Testis (tissue), 5 donors: Measurements from ENCODE around the gene ST8SIA5. TPM values are rescaled to one million over a fixed set of nuclear protein-coding genes. Genes with fewer than 3 reads are reported as not detected.
"Not testable (repeated sequence)": the region's sequence is repeated elsewhere in the genome, so short reads cannot be mapped to it uniquely, and the experiment has no call there.

ENCODE experiments used
- DNase-seq: peaks from one replicate; pipeline ENCODE4 v3.0.0-alpha.2; 2019
- H3K27ac ChIP-seq, 2 donors: fragments of 200-600 bp; sonication (generic); one replicate each; pipeline ENCODE4 v1.5.1; 2019
- H3K27me3 ChIP-seq: fragments of 200-600 bp; sonication (generic); one replicate; pipeline ENCODE4 v1.5.1; 2019
- H3K36me3 ChIP-seq: fragments of 200-600 bp; sonication (generic); one replicate; pipeline ENCODE4 v1.5.1; 2017; ENCODE audit warnings: low read depth; ENCODE audit errors: missing control alignments
- H3K4me1 ChIP-seq: fragments of 200-600 bp; sonication (generic); one replicate; pipeline ENCODE4 v1.5.1; 2019
- H3K4me3 ChIP-seq, 2 donors: fragments of 200-600 bp; sonication (generic); one replicate each; pipeline ENCODE4 v1.5.1; 2017 to 2019
- H3K9me3 ChIP-seq: fragments of 200-600 bp; sonication (generic); one replicate; pipeline ENCODE4 v1.5.1; 2017
- POLR2A ChIP-seq: fragments of 450-650 bp; IDR thresholded peaks from one replicate; pipeline ENCODE4 v1.6.1; 2017; ENCODE audit warnings: antibody characterized with exemption, mild to moderate bottlenecking, moderate library complexity
- WGBS, 2 donors: methylation state at CpG; one replicate each; pipeline ENCODE4 v1.1.5; 2018; 5-methylcytosine and 5-hydroxymethylcytosine counted together
- intact Hi-C: fragments of 100-400 bp; cut with DNase I; formaldehyde crosslinking; loops from one replicate; pipeline ENCODE4 v1.15.1; 2023; ENCODE audit warnings: low total_unique reads
- long read RNA-seq, 2 donors: transcript quantifications; one replicate each; lab custom pipeline, GENCODE V29; 2026
- polyA plus RNA-seq: library from polyadenylated mRNA; stranded (reverse); fragments of 350-450 nt; fragmentation: Illumina TruSeq; extraction: RNeasy Lipid Tissue Mini Kit (QIAGEN cat#74804); gene quantifications from one replicate; pipeline ENCODE4 v1.2.3, GENCODE V29; 2014; ENCODE audit warnings: low read depth, low replicate concordance; ENCODE audit not compliant: insufficient read depth
- total RNA-seq, 2 donors: library from RNA; depleted of rRNA; stranded (reverse); fragments of >200 nt; gene quantifications; one replicate each; pipeline ENCODE4 v1.2.3, GENCODE V29; 2016
- TF ChIP-seq, protein P1 (sequence below), 3 experiments: fragments of 450-650 bp in 2 of 3; fragments of 200-600 bp in 1 of 3; sonication (generic) in 1 of 3; IDR thresholded peaks; one replicate each; pipeline ENCODE4 v1.5.1; 2016 to 2019; ENCODE audit warnings: antibody characterized with exemption in 3 of 3, mild to moderate bottlenecking in 2 of 3, moderate library complexity in 1 of 3

The ST8SIA5 gene, protein sequence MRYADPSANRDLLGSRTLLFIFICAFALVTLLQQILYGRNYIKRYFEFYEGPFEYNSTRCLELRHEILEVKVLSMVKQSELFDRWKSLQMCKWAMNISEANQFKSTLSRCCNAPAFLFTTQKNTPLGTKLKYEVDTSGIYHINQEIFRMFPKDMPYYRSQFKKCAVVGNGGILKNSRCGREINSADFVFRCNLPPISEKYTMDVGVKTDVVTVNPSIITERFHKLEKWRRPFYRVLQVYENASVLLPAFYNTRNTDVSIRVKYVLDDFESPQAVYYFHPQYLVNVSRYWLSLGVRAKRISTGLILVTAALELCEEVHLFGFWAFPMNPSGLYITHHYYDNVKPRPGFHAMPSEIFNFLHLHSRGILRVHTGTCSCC
- total RNA-seq (1 to 10 TPM; 1.3 to 1.6 TPM), polyA plus RNA-seq (2.1 TPM)
- long read RNA-seq, donor 1, full-length matches to known transcripts: 6 of 6 reads
- long read RNA-seq, donor 1, partial matches to known transcripts: 0 of 6 reads
- long read RNA-seq, donor 1, other reads (novel, unspliced or antisense): 0 of 6 reads
- long read RNA-seq, donor 2, partial matches to known transcripts: 0 of 3 reads
- long read RNA-seq, donor 2, other reads (novel, unspliced or antisense): 0 of 3 reads

DNA sequence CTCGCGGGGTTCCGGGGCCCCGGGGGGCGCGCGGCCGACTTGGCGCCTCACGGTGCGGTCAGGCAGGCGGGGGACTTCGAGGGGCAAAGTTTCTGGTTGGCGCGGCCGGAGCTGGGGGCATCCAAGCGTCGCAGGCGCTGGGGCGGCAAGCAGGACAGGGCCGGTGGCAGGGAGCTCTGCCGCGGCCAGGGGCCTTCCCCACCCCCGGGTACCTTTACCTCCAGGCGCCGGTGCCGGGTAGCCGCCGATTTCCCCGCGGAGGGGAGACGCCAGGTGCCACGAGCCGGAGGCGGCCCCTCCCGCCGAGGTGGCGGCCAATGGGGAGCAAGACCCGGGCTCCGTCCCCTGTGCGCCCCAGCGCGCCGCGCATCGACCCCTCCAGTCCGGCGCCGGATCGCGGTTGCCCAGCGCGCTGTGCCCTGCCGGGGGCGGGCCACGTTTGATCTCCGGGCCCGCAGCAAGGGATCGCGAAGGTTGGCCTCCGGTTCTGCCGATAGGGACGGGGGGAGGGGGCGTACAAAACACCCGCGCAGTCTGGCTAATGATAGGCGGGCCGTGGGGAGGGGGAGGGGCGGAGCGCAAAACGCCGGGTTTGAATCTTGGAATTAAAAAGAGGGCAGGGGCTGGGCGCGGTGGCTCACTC lies at the start of gene ST8SIA5:
Gene ST8SIA5 (minus strand): TSS at position 495 of the 643 bp plus-strand sequence. CDS start 545 bp downstream, outside the sequence.
- 1% methylated on average over 11 to 56 of the region's 74 CpGs for WGBS, 2 donors
- Histone ChIP-seq H3K4me3 (peak within 1 kb of the TSS; percentile 12 to 52), H3K36me3 (no peaks in the 10 kb centered on the region), H3K27me3 (no peaks in the 10 kb centered on the region), H3K4me1 (peaks cover 15% of the 10 kb centered on the region), H3K27ac (no peak within 1 kb of the TSS), H3K9me3 (no peaks in the 10 kb centered on the region)
- TF ChIP-seq POLR2A: no peak
- TF ChIP-seq, protein P1, sequence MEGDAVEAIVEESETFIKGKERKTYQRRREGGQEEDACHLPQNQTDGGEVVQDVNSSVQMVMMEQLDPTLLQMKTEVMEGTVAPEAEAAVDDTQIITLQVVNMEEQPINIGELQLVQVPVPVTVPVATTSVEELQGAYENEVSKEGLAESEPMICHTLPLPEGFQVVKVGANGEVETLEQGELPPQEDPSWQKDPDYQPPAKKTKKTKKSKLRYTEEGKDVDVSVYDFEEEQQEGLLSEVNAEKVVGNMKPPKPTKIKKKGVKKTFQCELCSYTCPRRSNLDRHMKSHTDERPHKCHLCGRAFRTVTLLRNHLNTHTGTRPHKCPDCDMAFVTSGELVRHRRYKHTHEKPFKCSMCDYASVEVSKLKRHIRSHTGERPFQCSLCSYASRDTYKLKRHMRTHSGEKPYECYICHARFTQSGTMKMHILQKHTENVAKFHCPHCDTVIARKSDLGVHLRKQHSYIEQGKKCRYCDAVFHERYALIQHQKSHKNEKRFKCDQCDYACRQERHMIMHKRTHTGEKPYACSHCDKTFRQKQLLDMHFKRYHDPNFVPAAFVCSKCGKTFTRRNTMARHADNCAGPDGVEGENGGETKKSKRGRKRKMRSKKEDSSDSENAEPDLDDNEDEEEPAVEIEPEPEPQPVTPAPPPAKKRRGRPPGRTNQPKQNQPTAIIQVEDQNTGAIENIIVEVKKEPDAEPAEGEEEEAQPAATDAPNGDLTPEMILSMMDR (IDR thresholded peaks at IDR 0.05): no peak
- intact Hi-C loops: no loop called here
- DNase-seq: no peak

DNA sequence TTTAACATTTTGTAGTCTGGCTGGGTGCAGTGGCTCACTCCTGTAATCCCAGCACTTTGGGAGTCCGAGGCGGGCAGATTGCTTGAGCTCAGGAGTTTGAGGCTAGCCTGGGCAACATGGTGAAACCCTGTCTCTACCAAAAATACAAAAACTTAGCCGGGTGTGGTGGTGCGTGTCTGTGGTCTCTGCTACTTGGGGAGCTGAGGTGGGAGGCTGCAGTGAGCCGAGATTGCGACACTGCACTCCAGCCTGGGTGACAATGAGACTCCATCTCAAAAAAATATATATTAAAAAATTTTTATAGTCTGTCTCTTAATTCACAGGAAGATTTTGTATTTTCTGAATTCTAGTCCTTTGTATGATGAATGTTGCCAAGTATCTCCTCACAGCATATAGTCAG lies 39.1 kb upstream of the ST8SIA5 start:
- H3K4me1 ChIP-seq, intact Hi-C loops, H3K36me3 ChIP-seq, H3K27ac ChIP-seq, H3K9me3 ChIP-seq, H3K27me3 ChIP-seq, H3K4me3 ChIP-seq, DNase-seq: not testable (repeated sequence)
- WGBS, 2 donors: 91 to 96% methylated on average over 6 of the region's 6 CpGs

DNA sequence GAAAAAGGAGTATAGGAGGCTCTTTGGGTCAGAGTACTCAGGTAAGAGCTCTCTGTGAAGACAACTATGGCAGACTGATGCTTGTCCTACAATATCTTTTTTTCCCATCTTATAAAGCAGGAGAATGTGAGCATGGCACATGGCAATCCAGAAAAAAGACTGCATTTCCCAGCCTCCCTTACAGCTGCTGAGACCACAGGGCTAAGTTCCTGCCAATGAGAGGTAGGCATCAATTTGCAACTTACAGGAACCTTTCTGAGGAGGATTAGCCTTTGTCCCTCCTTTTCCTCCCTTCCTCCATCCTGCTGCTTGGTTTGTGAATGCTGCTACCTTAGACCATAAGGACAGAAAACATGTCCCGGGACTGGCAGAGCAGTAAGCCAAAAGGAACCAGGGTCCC lies 37.8 kb upstream of the ST8SIA5 start:
- Histone ChIP-seq H3K27me3 (no peaks in the 10 kb centered on the region), H3K36me3 (no peaks in the 10 kb centered on the region), H3K4me1 (no peaks in the 10 kb centered on the region), H3K27ac (no peak overlapping the region), H3K9me3 (no peaks in the 10 kb centered on the region), H3K4me3 (no peak overlapping the region)
- DNase-seq: no peak
- TF ChIP-seq, protein P1 (IDR thresholded peaks at IDR 0.05): no peak
- TF ChIP-seq POLR2A: no peak
- WGBS, 2 donors: 77 to 88% methylated on average over 1 of the region's 1 CpG
- intact Hi-C loops: no loop called here

DNA sequence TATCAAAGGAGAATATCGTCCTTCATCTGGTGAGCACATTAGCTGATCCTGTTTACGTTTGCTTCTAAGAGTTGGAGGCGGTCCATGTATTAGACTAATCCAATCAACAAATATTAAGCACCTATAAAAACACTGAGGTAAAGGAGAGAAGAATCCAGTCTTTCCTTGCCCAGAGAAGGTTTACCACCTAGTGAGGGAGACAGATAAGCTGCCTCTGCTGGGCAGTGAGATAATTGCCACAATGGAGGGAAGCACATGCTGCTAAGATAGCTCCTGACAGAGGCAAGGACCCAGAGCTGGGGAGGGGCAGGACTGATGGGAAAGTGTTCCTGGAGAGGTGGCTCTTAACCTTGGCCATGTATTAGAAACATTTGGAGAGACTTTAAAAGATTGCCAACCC lies 36.7 kb upstream of the ST8SIA5 start:
- no peak for TF ChIP-seq POLR2A
- 75 to 88% methylated on average over 3 of the region's 3 CpGs for WGBS, 2 donors
- H3K36me3 ChIP-seq: no peaks in the 10 kb centered on the region
- no peak overlapping the region for H3K4me3 ChIP-seq
- intact Hi-C loops: no loop called here
- H3K4me1 ChIP-seq: no peaks in the 10 kb centered on the region
- no peak for DNase-seq
- H3K27ac ChIP-seq: no peak overlapping the region
- no peaks in the 10 kb centered on the region for H3K27me3 ChIP-seq
- H3K9me3 ChIP-seq: no peaks in the 10 kb centered on the region

DNA sequence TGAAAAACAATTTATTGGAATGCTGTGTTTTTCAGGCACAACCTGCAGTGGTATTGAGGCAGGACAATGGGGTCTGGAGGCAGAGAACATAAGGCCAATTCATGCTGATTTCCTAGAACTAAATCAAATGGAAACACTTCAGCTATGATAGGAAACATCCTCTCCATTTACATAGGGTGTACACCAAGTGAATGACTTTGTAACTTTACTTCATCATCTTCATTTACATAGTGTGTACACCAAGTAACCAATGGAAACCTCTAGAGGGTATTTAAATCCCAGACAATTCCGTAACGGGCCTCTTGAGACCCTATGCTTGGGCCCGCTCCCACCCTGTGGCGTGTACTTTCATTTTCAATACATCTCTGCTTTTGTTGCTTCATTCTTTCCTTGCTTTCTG lies 32.2 kb upstream of the ST8SIA5 start:
- Histone ChIP-seq H3K4me3 (no peak overlapping the region), H3K27me3 (no peaks in the 10 kb centered on the region), H3K4me1 (no peaks in the 10 kb centered on the region), H3K27ac (no peak overlapping the region), H3K9me3 (no peaks in the 10 kb centered on the region), H3K36me3 (no peaks in the 10 kb centered on the region)
- no peak for DNase-seq
- intact Hi-C loops: no loop called here
- 77 to 93% methylated on average over 4 of the region's 4 CpGs for WGBS, 2 donors
- TF ChIP-seq, protein P1 (IDR thresholded peaks at IDR 0.05): no peak
- no peak for TF ChIP-seq POLR2A
